HG03280 (cell line): ENCODE measurements around the gene EEF1A2.
"Not testable (repeated sequence)": the region's sequence is repeated elsewhere in the genome, so short reads cannot be mapped to it uniquely, and the experiment has no call there.

Experiments used
- ATAC-seq: cut with Tn5 transposase; IDR thresholded peaks from one replicate; pipeline ENCODE4 v1.9.1; 2021; ENCODE audit warnings: mild to moderate bottlenecking, moderate library complexity; ENCODE audit not compliant: unreplicated experiment

EEF1A2 gene

GRCh38 chr20:63488315-63489251 lies 10.3 kb downstream of the EEF1A2 start:
- no peak for ATAC-seq

GRCh38 chr20:63487781-63488241 lies 11.1 kb downstream of the EEF1A2 start:
- no peak for ATAC-seq

- no peak for ATAC-seq
Observed at GRCh38 chr20:63487116-63487764, 11.6 kb downstream of the EEF1A2 start.

GRCh38 chr20:63486300-63486855 lies 12.5 kb downstream of the EEF1A2 start:
- no peak for ATAC-seq

- ATAC-seq, result no peak
Observed at GRCh38 chr20:63484651-63485403, 14.1 kb downstream of the EEF1A2 start.

- no peak for ATAC-seq
Observed at GRCh38 chr20:63484236-63484635, 14.6 kb downstream of the EEF1A2 start.

- ATAC-seq, result no peak
Observed at GRCh38 chr20:63483834-63484233, 15.0 kb downstream of the EEF1A2 start.

GRCh38 chr20:63482021-63482587 lies 16.8 kb downstream of the EEF1A2 start:
- no peak for ATAC-seq

GRCh38 chr20:63481503-63481902 lies 17.4 kb downstream of the EEF1A2 start:
- ATAC-seq, result no peak

- not testable (repeated sequence) for ATAC-seq
Observed at GRCh38 chr20:63479695-63480419, 19.0 kb downstream of the EEF1A2 start.

- ATAC-seq, result no peak
Observed at GRCh38 chr20:63478346-63479302, 20.3 kb downstream of the EEF1A2 start.

GRCh38 chr20:63477944-63478343 lies 20.9 kb downstream of the EEF1A2 start:
- ATAC-seq, result no peak

- ATAC-seq, result no peak
Observed at GRCh38 chr20:63477061-63477616, 21.7 kb downstream of the EEF1A2 start.

- no peak for ATAC-seq
Observed at GRCh38 chr20:63475209-63475608, 23.7 kb downstream of the EEF1A2 start.

GRCh38 chr20:63473555-63474449 lies 25.1 kb downstream of the EEF1A2 start:
- ATAC-seq, result no peak

- ATAC-seq, result no peak
Observed at GRCh38 chr20:63472862-63473390, 26.0 kb downstream of the EEF1A2 start.
